Pancreas (tissue), 10 donors: Measurements from ENCODE around the gene APOBEC3A. TPM values are rescaled to one million over a fixed set of nuclear protein-coding genes. Genes with fewer than 3 reads are reported as not detected.
"Not testable (repeated sequence)": the region's sequence is repeated elsewhere in the genome, so short reads cannot be mapped to it uniquely, and the experiment has no call there.

Experiments used
- ATAC-seq, 4 donors: fragments of 200-7000 bp; cut with Tn5 transposase; one replicate each; pipeline versions ENCODE4 v1.8.0 to v1.9.1; 2020; ENCODE audit warnings: mild to moderate bottlenecking in 4 of 4, moderate library complexity in 4 of 4
- DNase-seq, 6 donors: peaks; one replicate each; pipeline ENCODE4 v3.0.0-alpha.2; 2020
- FAIRE-seq: peaks from 2 replicates; lab custom pipeline; 2012; peaks lifted over from hg19 to GRCh38; lab: Jason Lieb, UNC
- H3K27ac ChIP-seq, 4 donors: fragments of 200-600 bp; sonication (generic); 1 replicate in 3 of 4; 2 replicates in 1 of 4; pipeline versions ENCODE4 v1.5.0 to v1.8.0; 2020
- H3K27me3 ChIP-seq, 4 donors: fragments of 200-600 bp; one replicate each; pipeline ENCODE4 v1.8.0; 2021
- H3K36me3 ChIP-seq, 3 donors: fragments of 200-600 bp; sonication (generic) in 1 of 3; one replicate each; pipeline versions ENCODE4 v1.5.0 to v1.8.0; 2020 to 2021
- H3K4me1 ChIP-seq, 3 donors: fragments of 200-600 bp; one replicate each; pipeline ENCODE4 v1.8.0; 2021
- H3K4me3 ChIP-seq, 4 donors: fragments of 200-600 bp; sonication (generic) in 2 of 4; one replicate each; pipeline versions ENCODE4 v1.5.0 to v1.8.0; 2020 to 2021
- H3K9me3 ChIP-seq, 4 donors: fragments of 200-600 bp; one replicate each; pipeline ENCODE4 v1.8.0; 2021
- CTCF ChIP-seq, 4 donors: fragments of 200-600 bp; sonication (generic) in 3 of 4; IDR thresholded peaks; one replicate each; pipeline versions ENCODE4 v1.5.0 to v1.8.0; 2021; ENCODE audit warnings: antibody characterized with exemption in 4 of 4
- WGBS, 2 donors: extraction: QIAGEN DNeasy Blood & Tissue Kit; methylation state at CpG; one replicate each; pipeline ENCODE4 v1.1.7; 2013; 5-methylcytosine and 5-hydroxymethylcytosine counted together
- intact Hi-C, 3 donors: fragments of 100-400 bp; cut with DNase I; formaldehyde crosslinking; loops; one replicate each; pipeline versions ENCODE4 v1.11.1 to v1.14.2; 2022
- polyA plus RNA-seq, 2 donors: library from polyadenylated mRNA; stranded (reverse); fragments of 200-250 nt; gene quantifications; one replicate each; pipeline ENCODE4 v1.2.3, GENCODE V29; 2013
- total RNA-seq, 6 donors: library from RNA; stranded (reverse); fragmentation: NEBNext Ultra II Directional in 4 of 6; extraction: Animal tissue kit (Norgen Biotek cat#: 25700) in 4 of 6; gene quantifications; one replicate each; pipeline versions ENCODE4 v1.2.1 to v1.2.4, GENCODE V29; 2021 to 2023
- donor health status: healthy with polysubstance abuse.
- donor health status: DM: no; HTN: no; CAD: no; lungs with moderate emphysema.
- donor health status: DM: no; HTN: no; CAD: no.
- donor health status: control.
- donor health status: control.
- donor health status: Bipolar disorder and iron deficiency.
- donor health status: DM: yes; HTN: yes; CAD: no.
- donor health status: DM: no; HTN: no; CAD: no.
- donor health status: DM: no; HTN: no; CAD: no.
- donor health status: DM: yes; HTN: yes; CAD: no.

Gene APOBEC3A
- total and polyA plus RNA-seq, 8 donors: 0.07 to 1.1 (median 0.46) TPM; not detected in 2

GRCh38 chr22:38986629-38987028, 29.2 kb downstream of the APOBEC3A start:
- Histone ChIP-seq H3K27ac (no peak overlapping the region), H3K9me3 (no peaks in the 10 kb centered on the region), H3K4me1 (peaks cover under 1 to 16% (median 11%) of the 10 kb centered on the region in 3 donors), H3K36me3 (no peaks in the 10 kb centered on the region), H3K27me3 (no peaks in the 10 kb centered on the region), H3K4me3 (no peak overlapping the region)
- intact Hi-C loops: no loop called here
- no peak for ATAC-seq
- WGBS, 2 donors: 91 to 100% methylated on average over 2 to 3 of the region's 3 CpGs
- no peak for DNase-seq
- no peak for TF ChIP-seq CTCF (IDR thresholded peaks at IDR 0.05)
- no peak for FAIRE-seq

- Histone ChIP-seq H3K27me3 (no peaks in the 10 kb centered on the region), H3K4me3 (no peak overlapping the region), H3K4me1 (peaks cover 0 to 12% (median 11%) of the 10 kb centered on the region in 3 donors), H3K36me3 (no peaks in the 10 kb centered on the region), H3K27ac (no peak overlapping the region), H3K9me3 (no peaks in the 10 kb centered on the region)
- WGBS, 2 donors: 86 to 88% methylated on average over 8 of the region's 8 CpGs
- FAIRE-seq (no peak), DNase-seq (no peak), ATAC-seq (no peak)
- intact Hi-C loops: no loop called here
- TF ChIP-seq CTCF (IDR thresholded peaks at IDR 0.05): no peak
Observed at GRCh38 chr22:38987171-38987895, 29.9 kb downstream of the APOBEC3A start.

GRCh38 chr22:38989466-38989865, 32.1 kb downstream of the APOBEC3A start:
- H3K27ac ChIP-seq: no peak overlapping the region

GRCh38 chr22:38992871-38993371, 35.5 kb downstream of the APOBEC3A start:
- H3K36me3 ChIP-seq, intact Hi-C loops, FAIRE-seq, H3K4me1 ChIP-seq, H3K27me3 ChIP-seq, H3K9me3 ChIP-seq, H3K4me3 ChIP-seq: not testable (repeated sequence)
- ATAC-seq: peak; percentile 89 to 93 (median 90)
- peak in 5 of 6 donors; percentile 36 to 82 (median 74) for DNase-seq
- H3K27ac ChIP-seq: peak overlapping the region in 3 of 4 donors; percentile 28 to 62 (median 50)
- WGBS, 2 donors: 11 to 17% methylated on average over 4 to 12 of the region's 12 CpGs

More at GRCh38 chr22:38989466-38989865, 32.1 kb downstream of the APOBEC3A start:
- H3K4me1 ChIP-seq: peaks cover 0 to 9% (median 7%) of the 10 kb centered on the region in 3 donors
- intact Hi-C loops: no loop called here
- no peak for TF ChIP-seq CTCF (IDR thresholded peaks at IDR 0.05)
- no peak for FAIRE-seq
- no peaks in the 10 kb centered on the region for H3K9me3 ChIP-seq
- no peaks in the 10 kb centered on the region for H3K27me3 ChIP-seq
- DNase-seq: no peak
- ATAC-seq: no peak
- H3K4me3 ChIP-seq: no peak overlapping the region
- H3K36me3 ChIP-seq: no peaks in the 10 kb centered on the region
- WGBS, 2 donors: 93 to 95% methylated on average over 6 of the region's 6 CpGs

GRCh38 chr22:38996105-38996504, 38.7 kb downstream of the APOBEC3A start:
- Histone ChIP-seq H3K36me3 (no peaks in the 10 kb centered on the region), H3K27ac (no peak overlapping the region), H3K4me3 (no peak overlapping the region), H3K27me3 (no peaks in the 10 kb centered on the region), H3K4me1 (peaks cover 0 to 4% (median 0%) of the 10 kb centered on the region in 3 donors), H3K9me3 (no peaks in the 10 kb centered on the region)
- no peak for ATAC-seq
- no peak for TF ChIP-seq CTCF (IDR thresholded peaks at IDR 0.05)
- DNase-seq: no peak
- FAIRE-seq: no peak
- WGBS, 2 donors: 66 to 71% methylated on average over 6 of the region's 6 CpGs
- intact Hi-C loops: loop anchor here in 1 of 3 donors (5.0 kb wide), 1 partner anchor 129 kb away; no protein-coding TSS in a partner anchor
